GM21367 (cell line): ENCODE results near the gene TIMM44.

Experiments
- ATAC-seq: cut with Tn5 transposase; IDR thresholded peaks from one replicate; pipeline ENCODE4 v1.9.1; 2021; ENCODE audit not compliant: unreplicated experiment

Gene TIMM44

DNA sequence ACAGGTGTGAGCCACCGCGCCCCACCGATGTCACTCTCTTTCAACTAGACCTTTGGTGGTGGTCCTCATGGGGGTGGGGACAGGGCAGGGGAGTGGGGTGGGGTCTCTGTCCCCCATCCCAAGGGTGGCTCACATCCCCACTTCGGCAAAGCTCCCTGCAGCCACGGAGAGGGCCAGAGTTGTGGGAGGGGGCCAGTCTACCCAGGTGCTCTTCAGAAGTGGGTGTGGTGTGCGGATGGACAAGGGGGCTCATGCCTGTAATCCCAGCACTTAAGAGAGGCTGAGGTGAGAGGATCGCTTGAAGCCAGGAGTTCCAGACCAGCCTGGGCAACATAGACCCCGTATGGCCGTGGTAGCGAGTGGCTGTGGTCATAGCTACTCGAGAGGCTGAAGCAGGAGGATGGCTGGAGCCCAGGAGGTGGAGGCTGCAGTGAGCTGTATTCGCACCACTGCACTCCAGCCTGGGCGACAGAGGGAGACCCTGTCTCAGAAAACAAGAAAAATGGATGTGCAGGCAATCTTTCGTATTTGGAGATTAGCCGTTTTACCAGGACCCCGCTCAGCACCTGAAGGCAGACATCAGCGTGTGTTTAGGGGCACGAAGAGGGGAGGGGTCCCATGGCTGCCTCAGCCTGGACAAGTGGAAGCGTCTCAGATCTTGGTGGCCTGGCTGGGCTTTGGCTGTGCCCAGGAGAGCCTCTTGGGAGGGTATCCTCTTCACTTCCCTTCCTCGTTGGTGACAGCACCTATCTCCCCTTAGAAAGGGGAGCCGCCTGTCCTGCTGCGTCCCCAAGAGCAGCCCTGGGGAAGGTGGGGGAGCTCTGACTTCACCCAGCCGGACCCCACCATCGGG is 28.0 kb downstream of the TIMM44 start:
- no peak for ATAC-seq

- no peak for ATAC-seq
Measured at GRCh38 chr19:7914598-7915045, 28.8 kb downstream of the TIMM44 start, which contains the start of gene TGFBR3L. Gene TGFBR3L (plus strand): TSS chr19:7914830.

DNA sequence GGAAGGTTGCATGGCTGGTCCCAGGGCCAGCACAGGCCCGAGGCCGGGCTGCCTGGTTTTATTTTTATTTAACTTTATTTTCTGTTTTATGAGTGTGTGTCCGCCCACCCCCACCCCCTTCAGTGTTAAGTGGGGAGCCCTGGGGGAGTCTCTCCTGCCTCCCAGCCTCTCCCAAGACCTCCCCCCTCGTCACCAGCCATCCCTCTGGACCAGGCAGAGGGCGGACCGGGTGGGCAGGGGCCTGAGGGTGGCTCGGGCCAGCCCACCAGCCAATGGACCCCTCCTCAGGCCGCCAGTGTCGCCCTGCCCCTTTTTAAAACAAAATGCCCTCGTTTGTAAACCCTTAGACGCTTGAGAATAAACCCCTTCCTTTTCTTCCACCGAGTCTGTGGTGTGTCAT is 29.4 kb downstream of the TIMM44 start:
- ATAC-seq = no peak

GRCh38 chr19:7913652-7914051 is 29.8 kb downstream of the TIMM44 start:
- no peak for ATAC-seq

DNA sequence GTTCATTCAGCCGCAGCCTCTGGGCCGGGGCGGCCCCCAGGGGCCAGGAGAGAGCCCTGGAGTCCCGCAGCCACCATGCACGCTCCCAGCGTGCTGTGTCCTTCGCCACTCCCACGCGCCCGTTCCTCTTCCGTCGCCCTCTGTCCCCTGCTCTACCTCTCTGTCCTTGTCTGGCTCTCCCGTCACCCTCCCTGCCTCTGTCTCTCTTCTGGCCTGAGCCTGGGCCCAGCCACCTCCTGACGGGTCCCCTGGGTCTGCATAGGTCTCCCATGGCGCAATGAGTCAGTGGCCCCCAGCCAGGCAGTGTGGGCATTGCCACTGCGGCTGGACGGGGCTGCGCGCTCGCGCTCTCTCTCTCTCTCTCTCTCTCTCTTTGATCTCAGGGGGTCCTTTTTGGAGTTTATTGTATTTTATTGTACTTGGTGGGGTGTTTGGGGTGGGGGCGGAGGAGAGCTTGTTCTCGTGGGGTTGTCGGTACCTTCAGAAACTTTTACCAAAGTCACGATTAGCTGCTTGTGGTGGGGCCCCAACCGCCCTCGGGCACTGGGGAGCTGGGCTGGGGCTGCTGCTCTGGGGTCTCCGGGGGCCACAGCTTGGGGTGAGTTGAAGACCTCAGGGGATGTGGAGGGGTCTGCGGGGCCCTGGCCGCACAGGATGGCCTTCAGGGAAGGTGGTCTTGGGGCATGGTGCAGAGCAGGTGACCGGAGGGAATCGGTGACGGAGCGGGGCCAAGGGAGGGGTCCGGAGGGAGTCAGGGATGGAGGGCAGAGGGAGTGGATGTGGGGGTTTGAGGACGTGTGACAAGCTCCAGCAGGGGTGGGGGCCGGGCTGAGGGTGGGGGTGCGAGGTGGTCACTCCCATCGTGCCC is 30.5 kb downstream of the TIMM44 start:
- no peak for ATAC-seq

DNA sequence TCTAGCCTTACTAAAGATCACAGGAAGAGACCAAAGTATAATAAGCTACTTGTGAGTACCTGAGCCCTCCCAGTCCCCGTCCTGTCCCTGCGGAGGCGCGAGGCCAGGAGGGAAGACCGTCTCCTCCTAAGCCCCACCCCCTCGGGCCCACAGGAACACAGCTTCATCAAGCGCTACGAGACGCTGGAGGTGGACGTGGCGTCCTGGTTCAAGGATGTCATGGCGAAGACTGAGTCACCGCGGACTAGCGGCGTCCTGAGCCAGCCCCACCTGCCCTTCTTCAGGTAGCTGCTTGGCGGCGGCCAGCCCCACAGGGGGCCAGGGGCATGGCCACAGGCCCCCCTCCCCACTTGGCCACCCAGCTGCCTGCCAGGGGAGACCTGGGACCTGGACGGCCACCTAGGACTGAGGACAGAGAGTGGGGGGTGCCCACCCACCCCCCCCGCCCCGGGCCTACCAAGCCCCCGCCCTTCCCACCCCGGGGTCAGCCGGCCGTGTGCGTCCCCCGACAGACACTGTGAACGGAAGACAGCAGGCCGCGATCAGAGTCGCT is 31.2 kb downstream of the TIMM44 start:
- ATAC-seq = no peak

GRCh38 chr19:7911508-7912143 is 31.8 kb downstream of the TIMM44 start:
- no peak for ATAC-seq

DNA sequence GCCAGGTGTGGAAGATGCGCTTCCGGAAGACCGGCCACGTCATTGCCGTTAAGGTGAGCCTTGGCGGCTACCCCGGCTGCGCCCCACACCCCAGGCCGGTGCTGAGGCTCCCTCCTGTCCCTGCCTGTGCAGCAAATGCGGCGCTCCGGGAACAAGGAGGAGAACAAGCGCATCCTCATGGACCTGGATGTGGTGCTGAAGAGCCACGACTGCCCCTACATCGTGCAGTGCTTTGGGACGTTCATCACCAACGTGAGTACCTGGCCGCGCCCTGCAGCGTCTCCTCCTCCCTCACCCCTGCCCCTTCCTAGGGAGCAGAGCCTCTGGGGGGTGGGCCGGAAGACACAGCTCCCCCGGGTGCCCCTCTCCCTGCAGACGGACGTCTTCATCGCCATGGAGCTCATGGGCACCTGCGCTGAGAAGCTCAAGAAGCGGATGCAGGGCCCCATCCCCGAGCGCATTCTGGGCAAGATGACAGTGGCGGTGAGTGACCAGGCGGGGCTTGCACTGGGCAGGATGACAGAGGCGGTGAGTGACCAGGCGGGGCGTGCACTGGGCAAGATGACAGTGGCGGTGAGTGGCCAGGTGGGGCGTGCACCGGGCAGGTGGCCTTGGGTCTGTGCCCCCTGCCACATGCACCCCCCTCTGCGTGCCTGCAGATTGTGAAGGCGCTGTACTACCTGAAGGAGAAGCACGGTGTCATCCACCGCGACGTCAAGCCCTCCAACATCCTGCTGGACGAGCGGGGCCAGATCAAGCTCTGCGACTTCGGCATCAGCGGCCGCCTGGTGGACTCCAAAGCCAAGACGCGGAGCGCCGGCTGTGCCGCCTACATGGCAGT is 32.9 kb downstream of the TIMM44 start:
- no peak for ATAC-seq

GRCh38 chr19:7909471-7910067 is 33.9 kb downstream of the TIMM44 start:
- no peak for ATAC-seq

DNA sequence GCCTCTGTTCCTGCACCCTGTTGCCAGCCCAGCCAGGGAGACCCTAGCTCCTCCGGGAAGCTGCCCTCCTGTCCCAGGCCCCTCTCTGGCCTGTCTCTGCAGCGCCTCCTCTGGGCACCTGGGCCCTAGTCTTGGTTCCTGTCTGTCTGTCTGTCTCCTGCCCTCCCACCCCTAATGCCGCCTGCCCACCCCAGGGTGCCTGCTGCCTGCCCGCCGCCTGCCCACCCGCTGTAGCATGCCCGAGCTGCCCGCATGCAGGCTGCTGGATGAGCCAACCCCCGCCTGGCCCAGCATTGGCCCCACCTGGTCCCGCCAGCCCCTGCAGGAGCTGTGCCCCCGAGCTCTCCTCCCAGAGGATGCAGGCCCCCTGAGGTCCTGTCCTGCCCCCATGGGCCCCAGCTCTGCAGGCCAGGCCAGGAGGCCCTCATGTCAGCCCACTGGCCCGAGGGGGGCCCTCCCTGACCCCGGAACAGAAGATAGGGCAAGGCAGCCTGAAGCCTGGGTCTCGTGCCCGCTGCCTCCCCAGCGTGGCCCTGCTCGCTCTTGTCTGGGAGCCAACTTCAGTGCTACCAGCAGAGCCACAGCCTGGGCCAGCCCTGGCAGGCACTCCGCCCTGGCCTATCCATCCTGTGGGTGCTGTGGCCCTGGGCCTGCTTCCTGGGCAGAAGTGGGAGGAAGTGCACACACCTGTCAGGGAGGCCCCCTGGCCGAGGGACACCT is 34.6 kb downstream of the TIMM44 start:
- no peak for ATAC-seq

DNA sequence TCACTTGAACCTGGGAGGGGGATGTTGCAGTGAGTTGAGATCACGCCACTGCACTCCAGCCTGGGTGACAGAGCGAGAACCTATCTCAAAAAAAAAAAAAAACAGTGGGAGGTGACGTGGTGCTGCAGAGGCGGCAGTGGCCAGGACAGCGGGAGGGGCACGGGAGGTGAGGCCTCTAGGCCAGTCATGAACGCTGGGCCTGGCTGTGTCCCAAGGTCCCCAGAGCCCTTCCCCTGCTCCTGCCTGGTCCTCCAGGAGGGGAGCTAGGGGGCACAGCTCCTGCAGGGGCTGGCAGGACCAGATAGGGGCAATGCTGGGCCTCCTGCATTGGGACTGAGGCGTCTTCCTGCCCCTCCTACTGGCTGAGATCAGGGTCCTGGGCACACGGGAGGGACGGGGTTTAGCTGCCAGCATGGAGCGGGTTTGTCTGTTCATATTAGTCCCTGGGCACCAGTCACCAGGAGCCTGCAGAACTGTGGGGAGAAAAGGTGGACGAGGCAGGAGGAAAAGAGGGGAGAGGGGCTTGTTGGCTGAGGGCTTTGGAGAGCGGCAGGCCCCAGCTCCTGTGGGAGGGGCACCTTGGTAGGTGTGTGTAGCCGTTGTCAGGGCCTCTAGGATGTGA is 35.3 kb downstream of the TIMM44 start:
- ATAC-seq = no peak

- ATAC-seq = no peak
Measured at GRCh38 chr19:7907544-7907943, 35.9 kb downstream of the TIMM44 start.

- ATAC-seq = no peak
Measured at GRCh38 chr19:7907122-7907521, 36.3 kb downstream of the TIMM44 start.

GRCh38 chr19:7905859-7906258 is 37.6 kb downstream of the TIMM44 start:
- no peak for ATAC-seq

DNA sequence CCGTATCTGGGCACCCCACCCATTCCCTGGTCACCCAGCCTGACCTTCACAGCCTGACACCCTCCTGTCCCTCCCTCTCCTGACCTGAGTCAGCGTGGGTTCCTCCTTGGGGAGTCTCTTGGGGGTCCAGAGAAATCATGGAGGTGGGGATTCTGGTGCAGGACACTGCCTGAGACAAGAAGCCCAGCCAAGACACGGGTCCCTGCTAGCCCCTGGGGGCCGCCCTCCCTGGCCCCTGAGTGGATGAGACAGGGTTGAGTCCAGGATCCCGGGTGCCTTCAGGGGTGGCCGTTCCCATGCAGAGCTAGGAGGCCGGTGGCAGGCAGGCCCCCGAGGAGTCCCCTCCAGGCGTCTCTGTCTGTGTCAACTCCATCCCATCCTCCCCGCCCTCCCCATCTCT is 38.2 kb downstream of the TIMM44 start:
- no peak for ATAC-seq

DNA sequence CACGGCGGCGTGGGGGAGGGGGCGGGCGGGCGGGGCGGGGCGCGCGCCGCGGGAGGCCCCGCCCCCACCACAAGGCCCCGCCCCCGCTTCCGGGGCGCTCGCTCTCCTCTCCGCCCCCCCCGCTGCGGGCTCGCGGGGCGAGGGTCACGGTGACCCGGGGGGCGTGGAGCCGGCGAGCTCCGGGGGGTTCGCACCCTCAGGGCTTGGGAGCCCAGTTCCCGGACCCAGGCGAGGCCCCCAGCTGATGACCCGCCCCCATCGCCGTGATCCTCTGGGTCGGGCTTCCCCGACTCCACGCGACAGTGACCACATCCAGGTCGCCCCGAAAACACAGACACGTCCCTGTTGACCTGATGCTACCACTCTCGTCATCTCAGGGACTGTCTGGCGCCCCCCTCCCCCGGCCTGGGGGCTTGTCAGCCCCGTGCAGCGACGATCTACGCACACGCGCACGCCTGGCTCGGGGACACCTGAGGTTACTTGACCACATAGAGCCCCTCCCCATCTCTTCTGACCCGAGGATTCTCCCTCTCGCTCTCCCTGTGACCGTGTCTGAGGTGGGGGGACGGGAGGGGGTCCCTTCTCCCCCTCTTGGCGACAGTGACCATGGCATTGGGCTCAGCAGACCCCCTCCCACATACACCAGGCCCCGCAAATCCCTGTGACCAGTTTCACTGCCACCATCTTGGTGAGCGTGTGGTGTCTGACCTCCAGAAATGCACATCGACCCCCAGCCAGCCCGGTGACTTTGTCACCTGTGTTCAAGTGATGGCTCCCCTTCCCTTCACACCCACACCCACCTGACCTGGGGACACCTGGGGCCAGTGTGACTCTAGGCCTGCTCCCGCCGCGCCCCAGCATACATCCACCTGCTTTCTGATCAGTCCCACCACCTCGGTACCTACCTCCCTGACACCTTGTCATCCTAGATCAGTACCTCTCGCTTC is 39.1 kb downstream of the TIMM44 start:
- peak; percentile 24 for ATAC-seq

- peak; percentile 61 for ATAC-seq
Measured at GRCh38 chr19:7903244-7904073, 40.0 kb downstream of the TIMM44 start, which contains the start of gene MAP2K7. Gene MAP2K7 (plus strand): TSS chr19:7903877. CDS start chr19:7903945, 68 bp downstream.
